B cell (primary cell): Measurements from ENCODE around the gene CCDC177. TPM values are rescaled to one million over a fixed set of nuclear protein-coding genes. Genes with fewer than 3 reads are reported as not detected.

Source experiments
- ATAC-seq: fragments of 200-7000 bp; cut with Tn5 transposase; one replicate; pipeline ENCODE4 v1.10.0; 2021; ENCODE audit warnings: low read depth, mild to moderate bottlenecking, moderate number of reproducible peaks, moderate library complexity
- CTCF ChIA-PET: fragments of 350-600 bp; sonication (Branson Sonifier 250); formaldehyde crosslinking; loops from one replicate; lab custom pipeline; 2021; ENCODE audit warnings: antibody characterized with exemption, inconsistent platforms; lab: Charles Lee
- POLR2A ChIA-PET: fragments of 350-600 bp; sonication (Branson Sonifier 250); formaldehyde crosslinking; loops from one replicate; lab custom pipeline; 2021; ENCODE audit warnings: antibody characterized with exemption; lab: Charles Lee
- DNase-seq: peaks from one replicate; pipeline ENCODE4 v3.0.0; 2013
- H2AFZ ChIP-seq: 2 replicates; pipeline ENCODE4 v1.6.1; 2012; ENCODE audit warnings: mild to moderate bottlenecking, low read depth, low read length; ENCODE audit not compliant: insufficient read depth, poor library complexity, severe bottlenecking
- H3K27ac ChIP-seq, 2 donors: 1 replicate in 1 of 2; 2 replicates in 1 of 2; pipeline ENCODE4 v1.5.1; 2012 to 2013; ENCODE audit warnings: low read length in 2 of 2, mild to moderate bottlenecking in 2 of 2, moderate library complexity in 1 of 2
- H3K27me3 ChIP-seq, 4 experiments: fragments of 200-600 bp in 1 of 4; sonication (generic) in 1 of 4; replicated peaks in 1 of 4; 1 replicate in 2 of 4; 2 replicates in 2 of 4; pipeline versions ENCODE4 v1.6.1 to v1.7.0; 2013 to 2016; ENCODE audit warnings: low read length in 3 of 4, mild to moderate bottlenecking in 2 of 4, mixed read lengths in 1 of 4, moderate library complexity in 1 of 4; ENCODE audit not compliant: insufficient read depth in 4 of 4, control insufficient read depth in 3 of 4; ENCODE audit errors: control extremely low read depth in 1 of 4
- H3K36me3 ChIP-seq, 2 experiments: replicated peaks in 1 of 2; 1 replicate in 1 of 2; 2 replicates in 1 of 2; pipeline versions ENCODE4 v1.6.1 to v1.7.1; 2013; ENCODE audit warnings: low read length in 1 of 2; ENCODE audit not compliant: insufficient read depth in 2 of 2, control insufficient read depth in 1 of 2; ENCODE audit errors: control extremely low read depth in 1 of 2, extremely low read depth in 1 of 2
- H3K4me1 ChIP-seq, 2 donors: fragments of 200-600 bp in 1 of 2; sonication (generic) in 1 of 2; 1 replicate in 1 of 2; 2 replicates in 1 of 2; pipeline versions ENCODE4 v1.5.1 to v1.6.1; 2013 to 2017; ENCODE audit warnings: low read length in 2 of 2; ENCODE audit not compliant: control insufficient read depth in 2 of 2, insufficient read depth in 2 of 2
- H3K4me2 ChIP-seq: replicated peaks from 2 replicates; pipeline ENCODE3; 2012; ENCODE audit warnings: mild to moderate bottlenecking, low read depth, low read length; ENCODE audit not compliant: poor library complexity, severe bottlenecking
- H3K4me3 ChIP-seq, 5 experiments: fragments of 200-600 bp in 1 of 5; sonication (generic) in 1 of 5; 1 replicate in 3 of 5; 2 replicates in 2 of 5; pipeline versions ENCODE4 v1.5.1 to v1.7.0; 2011 to 2016; ENCODE audit warnings: low read length in 4 of 5, mild to moderate bottlenecking in 4 of 5, low read depth in 2 of 5, control low read depth in 1 of 5, moderate library complexity in 1 of 5; ENCODE audit not compliant: insufficient read depth in 1 of 5; ENCODE audit errors: control extremely low read depth in 1 of 5, extremely low read depth in 1 of 5
- H3K79me2 ChIP-seq: fragments of 200-600 bp; sonication (generic); one replicate; pipeline ENCODE4 v1.6.0; 2016; ENCODE audit warnings: low read length; ENCODE audit not compliant: control insufficient read depth, insufficient read depth
- H3K9ac ChIP-seq: fragments of 200-600 bp; sonication (generic); 2 replicates; pipeline ENCODE4 v1.6.1; 2017; ENCODE audit warnings: mild to moderate bottlenecking, low read length, moderate library complexity
- H3K9me3 ChIP-seq, 3 donors: one replicate each; pipeline versions ENCODE4 v1.6.1 to v1.7.1; 2013; ENCODE audit warnings: low read length in 2 of 3; ENCODE audit not compliant: control insufficient read depth in 2 of 3, insufficient read depth in 1 of 3; ENCODE audit errors: control extremely low read depth in 1 of 3
- H4K20me1 ChIP-seq: 2 replicates; pipeline ENCODE4 v1.6.0; 2012; ENCODE audit warnings: mild to moderate bottlenecking, low read length; ENCODE audit not compliant: insufficient read depth, control insufficient read depth, poor library complexity, severe bottlenecking
- H3K27ac Mint-ChIP-seq: one replicate; pipeline ENCODE4 v1.8.0; 2021; ENCODE audit warnings: mixed read lengths
- H3K27me3 Mint-ChIP-seq: one replicate; pipeline ENCODE4 v1.8.0; 2021; ENCODE audit warnings: mixed read lengths
- H3K4me1 Mint-ChIP-seq: one replicate; pipeline ENCODE4 v1.8.0; 2021; ENCODE audit warnings: mixed read lengths
- H3K4me3 Mint-ChIP-seq: one replicate; pipeline ENCODE4 v1.8.0; 2021; ENCODE audit warnings: mixed read lengths
- H3K9me3 Mint-ChIP-seq: one replicate; pipeline ENCODE4 v1.8.0; 2022; ENCODE audit warnings: mixed read lengths; ENCODE audit not compliant: insufficient read depth
- CTCF ChIP-seq: fragments of 200-600 bp; IDR thresholded peaks from one replicate; pipeline ENCODE4 v1.8.0; 2022; ENCODE audit warnings: antibody characterized with exemption, mild to moderate bottlenecking
- EZH2 ChIP-seq: IDR thresholded peaks from 2 replicates; pipeline ENCODE4 v1.6.1; 2012; ENCODE audit warnings: borderline replicate concordance, low read depth, mild to moderate bottlenecking, moderate library complexity, low read length; ENCODE audit not compliant: insufficient read depth, poor library complexity, severe bottlenecking
- WGBS: methylation state at CpG from one replicate; pipeline ENCODE4 v1.1.5; 2013; ENCODE audit warnings: missing lambda C conversion rate; ENCODE audit not compliant: insufficient coverage; 5-methylcytosine and 5-hydroxymethylcytosine counted together
- intact Hi-C: fragments of 100-400 bp; cut with micrococcal nuclease; formaldehyde crosslinking; loops from one replicate; pipeline ENCODE4 v1.10.0; 2022
- polyA plus RNA-seq: library from polyadenylated mRNA; depleted of rRNA; stranded (reverse); fragments of >200 nt; gene quantifications from 2 replicates; pipeline ENCODE4 v1.2.3, GENCODE V29; 2012
- total RNA-seq, 2 donors: library from RNA; stranded (reverse); fragments of 120-200 nt in 1 of 2; gene quantifications; 1 replicate in 1 of 2; 2 replicates in 1 of 2; pipeline versions ENCODE4 v1.2.3 to v1.2.4, GENCODE V29; 2013 to 2022

Gene CCDC177
- total and polyA plus RNA-seq, 2 donors (not counting 1 experiment from before 2014, with no cell fraction given): not detected

- 59% methylated on average over 5 of the region's 7 CpGs for WGBS
- no peak overlapping the region for H3K27ac ChIP-seq
- DNase-seq (no peak), ATAC-seq (peak; percentile 21)
- H3K4me3 Mint-ChIP-seq: no peak overlapping the region
- no peaks in the 10 kb centered on the region for H3K36me3 ChIP-seq
- no peaks in the 10 kb centered on the region for H3K79me2 ChIP-seq
- no peaks in the 10 kb centered on the region for H4K20me1 ChIP-seq
- peaks cover 26% of the 10 kb centered on the region for H3K27me3 Mint-ChIP-seq
- H3K27me3 ChIP-seq: peaks cover 0 to 15% (median 3%) of the 10 kb centered on the region in 4 experiments
- H3K4me1 Mint-ChIP-seq: peaks cover 10% of the 10 kb centered on the region
- CTCF ChIA-PET: interaction anchor here (1.0 to 8.4 kb wide), 3 partner anchors 9 to 150 kb away, joined by 3 to 101 read pairs (median 5); no protein-coding TSS in a partner anchor
- H3K27ac Mint-ChIP-seq: no peak overlapping the region
- H3K9me3 ChIP-seq: peaks cover 0 to 4% (median 1%) of the 10 kb centered on the region in 3 donors
- H3K9me3 Mint-ChIP-seq: no peaks in the 10 kb centered on the region
- no peak overlapping the region for H3K4me3 ChIP-seq
- H2AFZ ChIP-seq: no peak overlapping the region
- TF ChIP-seq CTCF (no peak), EZH2 (no peak)
- POLR2A ChIA-PET: no interaction called here
- H3K4me1 ChIP-seq: peaks cover 0 to 8% of the 10 kb centered on the region in 2 donors
- H3K9ac ChIP-seq: no peak overlapping the region
- intact Hi-C loops: no loop called here
- no peak overlapping the region for H3K4me2 ChIP-seq
These were observed 5.4 kb upstream of the CCDC177 start for GRCh38 chr14:69580009-69580577.

GRCh38 chr14:69579476-69579875, 4.8 kb upstream of the CCDC177 start:
- Histone ChIP-seq H3K4me1 (peaks cover 5 to 9% of the 10 kb centered on the region in 2 donors), H3K36me3 (no peaks in the 10 kb centered on the region), H2AFZ (no peak overlapping the region), H3K9ac (no peak overlapping the region), H3K27ac (no peak overlapping the region), H4K20me1 (no peaks in the 10 kb centered on the region), H3K9me3 (peaks cover 0 to 6% (median 1%) of the 10 kb centered on the region in 3 donors), H3K4me3 (no peak overlapping the region), H3K79me2 (no peaks in the 10 kb centered on the region), H3K4me2 (no peak overlapping the region), H3K27me3 (peaks cover 0 to 17% (median 4%) of the 10 kb centered on the region in 4 experiments)
- no peak for TF ChIP-seq EZH2
- no peak for TF ChIP-seq CTCF
- Mint-ChIP-seq H3K9me3 (no peaks in the 10 kb centered on the region), H3K4me1 (peaks cover 10% of the 10 kb centered on the region), H3K27me3 (peaks cover 25% of the 10 kb centered on the region), H3K27ac (no peak overlapping the region), H3K4me3 (no peak overlapping the region)
- ChIA-PET POLR2A (no interaction called here), CTCF (interaction anchor here (0.9 to 8.4 kb wide), 5 partner anchors 8 to 337 kb away, joined by 3 to 101 read pairs (median 5); no protein-coding TSS in a partner anchor)
- no peak for DNase-seq
- ATAC-seq: no peak
- intact Hi-C loops: no loop called here
- WGBS: 100% methylated on average over 1 of the region's 2 CpGs
